Gastrocnemius medialis (tissue), 4 donors: ENCODE measurements around the gene SFXN5.

Source experiments
- CTCF ChIP-seq, 5 experiments: fragments of 450-650 bp in 3 of 5; fragments of 200-600 bp in 2 of 5; sonication (generic) in 2 of 5; IDR thresholded peaks in 4 of 5; conservative IDR thresholded peaks in 1 of 5; 1 replicate in 4 of 5; 2 replicates in 1 of 5; pipeline ENCODE4 v1.5.1; 2016 to 2019; ENCODE audit warnings: antibody characterized with exemption in 5 of 5, mild to moderate bottlenecking in 3 of 5, moderate library complexity in 3 of 5
- POLR2A ChIP-seq, 2 donors: fragments of 450-650 bp; IDR thresholded peaks; one replicate each; pipeline ENCODE4 v1.6.1; 2017; ENCODE audit warnings: antibody characterized with exemption in 2 of 2, mild to moderate bottlenecking in 2 of 2, moderate library complexity in 2 of 2

- TF ChIP-seq CTCF (IDR thresholded peaks at IDR 0.05 in 4 of 5, conservative IDR thresholded peaks at IDR 0.05 in 1 of 5) = no peak
- no peak for TF ChIP-seq POLR2A (IDR thresholded peaks at IDR 0.05)
Measured at GRCh38 chr2:72982781-72983499, 88.6 kb downstream of the SFXN5 start.
